Tongue (tissue), 2 donors: Measurements from ENCODE around the gene WNT11. TPM values are rescaled to one million over a fixed set of nuclear protein-coding genes. Genes with fewer than 3 reads are reported as not detected.
"Not testable (repeated sequence)": the region's sequence is repeated elsewhere in the genome, so short reads cannot be mapped to it uniquely, and the experiment has no call there.

ENCODE experiments used
- DNase-seq: peaks from one replicate; pipeline ENCODE4 v3.0.0-alpha.2; 2015
- total RNA-seq: library from RNA; depleted of rRNA; stranded (reverse); fragments of >200 nt; gene quantifications from one replicate; pipeline ENCODE4 v1.2.3, GENCODE V29; 2014

WNT11 gene
- total RNA-seq, 1 donor from 2014 or later = 28.0 TPM

GRCh38 chr11:76201672-76202412, 4.5 kb downstream of the WNT11 start:
- no peak for DNase-seq

GRCh38 chr11:76201056-76201455, 5.2 kb downstream of the WNT11 start:
- no peak for DNase-seq

- no peak for DNase-seq
These were observed 6.0 kb downstream of the WNT11 start for GRCh38 chr11:76200006-76200940.

- DNase-seq = not testable (repeated sequence)
These were observed 7.6 kb downstream of the WNT11 start for GRCh38 chr11:76198691-76199090.

GRCh38 chr11:76197941-76198640, 8.2 kb downstream of the WNT11 start:
- no peak for DNase-seq

- DNase-seq = no peak
These were observed 9.0 kb downstream of the WNT11 start for GRCh38 chr11:76197332-76197731.

GRCh38 chr11:76196849-76197248, 9.5 kb downstream of the WNT11 start:
- DNase-seq = no peak

GRCh38 chr11:76194872-76195668, 11.2 kb downstream of the WNT11 start:
- no peak for DNase-seq

GRCh38 chr11:76193219-76193618, 13.1 kb downstream of the WNT11 start:
- no peak for DNase-seq

- DNase-seq = peak; percentile 21
These were observed 15.9 kb downstream of the WNT11 start for GRCh38 chr11:76190376-76190775.

- no peak for DNase-seq
These were observed 16.6 kb downstream of the WNT11 start for GRCh38 chr11:76189682-76190081.

- DNase-seq = no peak
These were observed 17.4 kb downstream of the WNT11 start for GRCh38 chr11:76188873-76189272.

GRCh38 chr11:76186776-76187279, 19.5 kb downstream of the WNT11 start:
- DNase-seq = peak; percentile 63

- peak; percentile 92 for DNase-seq
These were observed 20.3 kb downstream of the WNT11 start for GRCh38 chr11:76185931-76186401.

GRCh38 chr11:76185511-76185910, 20.8 kb downstream of the WNT11 start:
- no peak for DNase-seq

GRCh38 chr11:76184551-76184993, 21.7 kb downstream of the WNT11 start:
- peak; percentile 40 for DNase-seq

- no peak for DNase-seq
These were observed 24.9 kb downstream of the WNT11 start for GRCh38 chr11:76181371-76181770.

- no peak for DNase-seq
These were observed 27.2 kb downstream of the WNT11 start for GRCh38 chr11:76179147-76179546.

- DNase-seq = no peak
These were observed 29.0 kb downstream of the WNT11 start for GRCh38 chr11:76177250-76177686.

- DNase-seq = no peak
These were observed 29.8 kb downstream of the WNT11 start for GRCh38 chr11:76176463-76176862.

- no peak for DNase-seq
These were observed 30.5 kb downstream of the WNT11 start for GRCh38 chr11:76175783-76176182.
